ENCODE data around the gene RPL18. TPM values are rescaled to one million over a fixed set of nuclear protein-coding genes. Genes with fewer than 3 reads are reported as not detected.

Gene RPL18
- total RNA-seq, 4 donors from 2014 or later, result 2,067 to 3,423 (median 3,271) TPM

GRCh38 chr19:48616041-48616436 is 2.9 kb downstream of the RPL18 start:
- Histone ChIP-seq H3K27me3 (no peaks in the 10 kb centered on the region), H3K36me3 (peaks cover 30% of the 10 kb centered on the region), H3K4me3 (no peak overlapping the region), H3K4me1 (peaks cover 57% of the 10 kb centered on the region), H3K27ac (peak overlapping the region; percentile 88), H3K9me3 (no peaks in the 10 kb centered on the region)
- no peak for DNase-seq (ENCODE audit: low spot score in 2 of 2)
- 75% methylated on average over 11 of the region's 16 CpGs for WGBS
- TF ChIP-seq CTCF (IDR thresholded peaks at IDR 0.05), result no peak
- no peak for TF ChIP-seq POLR2AphosphoS5 (IDR thresholded peaks at IDR 0.05)
- TF ChIP-seq EP300 (IDR thresholded peaks at IDR 0.05), result no peak
- TF ChIP-seq POLR2A (IDR thresholded peaks at IDR 0.05), result no peak

GRCh38 chr19:48615231-48616040 is 3.5 kb downstream of the RPL18 start:
- Histone ChIP-seq H3K27ac (peak overlapping the region; percentile 27), H3K4me1 (peaks cover 55% of the 10 kb centered on the region), H3K27me3 (no peaks in the 10 kb centered on the region), H3K36me3 (peaks cover 30% of the 10 kb centered on the region), H3K4me3 (no peak overlapping the region), H3K9me3 (no peaks in the 10 kb centered on the region)
- 56% methylated on average over 15 of the region's 19 CpGs for WGBS
- no peak for DNase-seq (ENCODE audit: low spot score in 2 of 2)
- TF ChIP-seq POLR2A (IDR thresholded peaks at IDR 0.05) (no peak), POLR2AphosphoS5 (IDR thresholded peaks at IDR 0.05) (no peak), CTCF (IDR thresholded peaks at IDR 0.05) (no peak)

GRCh38 chr19:48614436-48615230 is 4.3 kb downstream of the RPL18 start, which contains the start of gene FAM83E:
FAM83E (minus strand) TSS chr19:48615076; CDS start chr19:48613372, 1,704 bp downstream.
- 39% methylated on average over 16 of the region's 31 CpGs for WGBS
- peak in 1 of 2 donors; percentile 72 for DNase-seq (ENCODE audit: low spot score in 2 of 2)
- no peaks in the 10 kb centered on the region for H3K9me3 ChIP-seq
- peak within 1 kb of the TSS; percentile 69 for H3K27ac ChIP-seq
- peaks cover 47% of the 10 kb centered on the region for H3K4me1 ChIP-seq
- H3K36me3 ChIP-seq, result peaks cover 30% of the 10 kb centered on the region
- peak within 1 kb of the TSS; percentile 21 for H3K4me3 ChIP-seq
- TF ChIP-seq POLR2AphosphoS5 (IDR thresholded peaks at IDR 0.05), result peak in 1 of 3 donors; percentile 41
- TF ChIP-seq POLR2A (IDR thresholded peaks at IDR 0.05), result no peak
- TF ChIP-seq CTCF (IDR thresholded peaks at IDR 0.05), result no peak
- no peak for TF ChIP-seq EP300 (IDR thresholded peaks at IDR 0.05)
- H3K27me3 ChIP-seq, result no peaks in the 10 kb centered on the region

- H3K4me3 ChIP-seq, result no peak overlapping the region
These were observed 5.0 kb downstream of the RPL18 start for GRCh38 chr19:48613852-48614435.

GRCh38 chr19:48613024-48613851 is 5.7 kb downstream of the RPL18 start:
- WGBS, result 81% methylated on average over 20 of the region's 39 CpGs
- TF ChIP-seq CTCF (IDR thresholded peaks at IDR 0.05) (no peak), EP300 (IDR thresholded peaks at IDR 0.05) (no peak), POLR2A (IDR thresholded peaks at IDR 0.05) (no peak), POLR2AphosphoS5 (IDR thresholded peaks at IDR 0.05) (no peak)
- Histone ChIP-seq H3K27me3 (no peaks in the 10 kb centered on the region), H3K9me3 (no peaks in the 10 kb centered on the region), H3K36me3 (peaks cover 30% of the 10 kb centered on the region), H3K4me3 (no peak overlapping the region), H3K4me1 (peaks cover 45% of the 10 kb centered on the region), H3K27ac (peak overlapping the region; percentile 69)
- no peak for DNase-seq (ENCODE audit: low spot score in 2 of 2)

More at GRCh38 chr19:48613852-48614435, 5.0 kb downstream of the RPL18 start:
- peaks cover 30% of the 10 kb centered on the region for H3K36me3 ChIP-seq
- peak overlapping the region; percentile 69 for H3K27ac ChIP-seq
- TF ChIP-seq EP300 (IDR thresholded peaks at IDR 0.05), result no peak
- H3K9me3 ChIP-seq, result no peaks in the 10 kb centered on the region
- no peak for DNase-seq (ENCODE audit: low spot score in 2 of 2)
- H3K27me3 ChIP-seq, result no peaks in the 10 kb centered on the region
- 66% methylated on average over 13 of the region's 13 CpGs for WGBS
- peaks cover 45% of the 10 kb centered on the region for H3K4me1 ChIP-seq
